Kidney epithelial cell (primary cell): ENCODE measurements around the gene MAPT. TPM values are rescaled to one million over a fixed set of nuclear protein-coding genes. Genes with fewer than 3 reads are reported as not detected.

Experiments used
- DNase-seq: peaks from one replicate; pipeline ENCODE4 v3.0.0-alpha.2; 2010; ENCODE audit warnings: low read depth
- H3K27me3 ChIP-seq: 2 replicates; pipeline ENCODE4 v1.6.0; 2011; ENCODE audit warnings: low read length; ENCODE audit not compliant: control insufficient read depth, insufficient read depth
- H3K36me3 ChIP-seq: 2 replicates; pipeline ENCODE4 v1.5.1; 2011; ENCODE audit warnings: low read length; ENCODE audit not compliant: control insufficient read depth, insufficient read depth
- H3K4me3 ChIP-seq: 2 replicates; pipeline ENCODE4 v1.5.1; 2011; ENCODE audit warnings: low read depth, mild to moderate bottlenecking, control low read depth, low read length
- total RNA-seq: library from RNA; depleted of rRNA; stranded (reverse); fragments of >200 nt; gene quantifications from 2 replicates; pipeline ENCODE4 v1.2.3, GENCODE V29; 2015
- TF ChIP-seq, protein P1 (sequence below): IDR thresholded peaks from 2 replicates; pipeline ENCODE4 v1.5.1; 2011; ENCODE audit warnings: mild to moderate bottlenecking, moderate library complexity, low read length, control low read depth, inconsistent platforms; ENCODE audit not compliant: insufficient read depth, poor library complexity, severe bottlenecking

The MAPT gene
- total RNA-seq, 1 donor from 2014 or later = 0.25 TPM

DNA sequence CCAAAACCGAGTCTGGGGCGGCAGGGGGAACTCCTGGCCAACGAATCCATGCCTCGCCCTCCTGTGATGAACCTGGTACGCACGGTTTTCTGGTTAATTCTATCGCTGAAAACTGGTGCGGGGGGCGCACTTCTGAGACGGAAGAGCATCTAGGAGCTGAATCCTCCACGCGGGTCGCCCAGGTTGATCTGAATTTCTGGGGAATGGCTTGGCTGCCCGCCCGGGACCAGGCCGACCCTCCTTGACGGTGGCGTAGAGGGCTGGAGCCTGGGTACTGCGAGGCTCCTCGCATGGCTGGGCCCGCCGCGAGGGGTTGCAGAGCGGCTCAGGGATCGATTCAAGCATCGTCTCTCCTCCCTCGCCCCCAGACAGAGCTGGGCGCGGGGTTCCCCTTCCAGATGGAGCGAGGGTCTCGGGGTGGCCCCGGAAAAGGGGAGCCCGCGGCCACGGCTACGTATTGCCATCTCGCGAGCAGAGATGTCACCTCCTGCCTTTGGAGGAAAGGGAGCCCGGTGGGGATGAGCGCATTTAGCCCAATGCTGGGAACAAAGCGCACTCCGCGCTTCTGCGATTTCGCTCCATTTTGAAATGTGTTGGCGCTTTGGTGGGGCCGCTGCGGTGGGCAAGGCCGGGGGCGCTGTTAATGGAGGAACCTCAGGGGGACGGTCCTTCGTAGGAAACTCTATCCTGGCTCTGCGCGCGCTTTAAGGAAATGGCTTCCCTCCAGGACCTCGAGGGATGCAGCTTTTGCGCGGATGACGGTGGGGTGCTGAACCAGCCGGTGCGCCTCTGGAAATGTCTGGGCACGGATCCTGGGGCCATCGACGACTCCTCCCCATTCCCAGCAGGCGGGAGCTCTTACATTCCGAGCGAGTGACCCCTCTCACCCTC, 2.7 kb downstream of the MAPT start:
- Histone ChIP-seq H3K4me3 (no peak overlapping the region), H3K27me3 (peaks cover 54% of the 10 kb centered on the region), H3K36me3 (no peaks in the 10 kb centered on the region)
- DNase-seq = no peak
- TF ChIP-seq, protein P1, sequence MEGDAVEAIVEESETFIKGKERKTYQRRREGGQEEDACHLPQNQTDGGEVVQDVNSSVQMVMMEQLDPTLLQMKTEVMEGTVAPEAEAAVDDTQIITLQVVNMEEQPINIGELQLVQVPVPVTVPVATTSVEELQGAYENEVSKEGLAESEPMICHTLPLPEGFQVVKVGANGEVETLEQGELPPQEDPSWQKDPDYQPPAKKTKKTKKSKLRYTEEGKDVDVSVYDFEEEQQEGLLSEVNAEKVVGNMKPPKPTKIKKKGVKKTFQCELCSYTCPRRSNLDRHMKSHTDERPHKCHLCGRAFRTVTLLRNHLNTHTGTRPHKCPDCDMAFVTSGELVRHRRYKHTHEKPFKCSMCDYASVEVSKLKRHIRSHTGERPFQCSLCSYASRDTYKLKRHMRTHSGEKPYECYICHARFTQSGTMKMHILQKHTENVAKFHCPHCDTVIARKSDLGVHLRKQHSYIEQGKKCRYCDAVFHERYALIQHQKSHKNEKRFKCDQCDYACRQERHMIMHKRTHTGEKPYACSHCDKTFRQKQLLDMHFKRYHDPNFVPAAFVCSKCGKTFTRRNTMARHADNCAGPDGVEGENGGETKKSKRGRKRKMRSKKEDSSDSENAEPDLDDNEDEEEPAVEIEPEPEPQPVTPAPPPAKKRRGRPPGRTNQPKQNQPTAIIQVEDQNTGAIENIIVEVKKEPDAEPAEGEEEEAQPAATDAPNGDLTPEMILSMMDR = no peak

DNA sequence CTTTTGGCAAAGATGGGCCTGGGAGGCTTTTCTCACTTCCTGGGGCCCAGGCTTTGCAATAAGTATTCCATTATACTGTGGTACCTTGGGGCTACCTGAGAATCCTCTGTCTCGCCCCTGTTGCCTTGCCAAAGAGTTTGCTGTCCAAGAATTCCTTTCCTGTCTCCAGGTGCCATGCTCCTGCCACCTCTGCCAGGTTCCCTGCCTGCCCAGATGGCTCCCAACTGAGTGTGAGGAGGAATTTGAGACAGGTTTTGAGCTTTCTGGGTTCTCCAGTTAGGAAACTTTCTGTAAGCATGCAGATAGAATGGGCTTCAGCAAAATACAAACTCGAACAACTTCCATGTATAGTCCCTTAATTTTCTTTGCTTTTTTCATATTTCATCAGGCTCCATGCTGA, 5.8 kb downstream of the MAPT start:
- TF ChIP-seq, protein P1 = no peak
- H3K4me3 ChIP-seq = no peak overlapping the region
- peaks cover 46% of the 10 kb centered on the region for H3K27me3 ChIP-seq
- DNase-seq = no peak
- no peaks in the 10 kb centered on the region for H3K36me3 ChIP-seq

- TF ChIP-seq, protein P1 = no peak
Observed at GRCh38 chr17:45900723-45901415, 6.5 kb downstream of the MAPT start.

DNA sequence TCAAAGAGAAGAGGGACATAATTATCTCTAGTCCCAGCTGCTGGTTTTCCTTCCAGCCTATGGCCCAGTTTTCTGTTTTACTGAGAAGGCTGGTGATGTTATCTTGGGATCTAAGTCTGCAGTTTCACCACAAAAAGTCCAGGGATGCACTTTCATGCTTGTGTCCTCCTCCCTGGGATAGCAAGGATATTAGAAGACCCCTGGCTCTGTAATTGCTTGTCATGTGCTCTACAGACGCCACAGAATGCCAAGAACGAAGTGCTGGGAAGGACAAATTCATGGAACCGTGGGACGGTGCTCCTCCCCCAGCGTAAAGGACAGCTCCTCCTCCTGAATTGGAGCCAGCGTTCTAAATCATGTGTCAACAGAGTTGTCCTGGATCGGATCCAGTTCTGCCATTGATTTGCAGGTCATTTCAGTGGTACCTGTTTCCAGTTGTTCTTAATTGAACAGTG, 8.6 kb downstream of the MAPT start:
- Histone ChIP-seq H3K36me3 (no peaks in the 10 kb centered on the region), H3K27me3 (peaks cover 37% of the 10 kb centered on the region), H3K4me3 (no peak overlapping the region)
- TF ChIP-seq, protein P1 = no peak
- DNase-seq = no peak

More at GRCh38 chr17:45900723-45901415, 6.5 kb downstream of the MAPT start:
- no peaks in the 10 kb centered on the region for H3K36me3 ChIP-seq
- H3K27me3 ChIP-seq = peaks cover 41% of the 10 kb centered on the region
- no peak overlapping the region for H3K4me3 ChIP-seq
- DNase-seq = no peak

- H3K27me3 ChIP-seq = peaks cover 36% of the 10 kb centered on the region
- no peak for DNase-seq
- no peaks in the 10 kb centered on the region for H3K36me3 ChIP-seq
- TF ChIP-seq, protein P1 = no peak
- no peak overlapping the region for H3K4me3 ChIP-seq
Observed at GRCh38 chr17:45904866-45905265, 10.5 kb downstream of the MAPT start.
